Right hindlimb (tissue), 1 donor: ENCODE data around the gene ATP8B3.
A peak's percentile ranks its signal among the peaks of the same experiment; 100 is the strongest.

Experiments
- DNase-seq: peaks from one replicate; pipeline ENCODE4 v3.0.0-alpha.2; 2018

Gene ATP8B3

DNA sequence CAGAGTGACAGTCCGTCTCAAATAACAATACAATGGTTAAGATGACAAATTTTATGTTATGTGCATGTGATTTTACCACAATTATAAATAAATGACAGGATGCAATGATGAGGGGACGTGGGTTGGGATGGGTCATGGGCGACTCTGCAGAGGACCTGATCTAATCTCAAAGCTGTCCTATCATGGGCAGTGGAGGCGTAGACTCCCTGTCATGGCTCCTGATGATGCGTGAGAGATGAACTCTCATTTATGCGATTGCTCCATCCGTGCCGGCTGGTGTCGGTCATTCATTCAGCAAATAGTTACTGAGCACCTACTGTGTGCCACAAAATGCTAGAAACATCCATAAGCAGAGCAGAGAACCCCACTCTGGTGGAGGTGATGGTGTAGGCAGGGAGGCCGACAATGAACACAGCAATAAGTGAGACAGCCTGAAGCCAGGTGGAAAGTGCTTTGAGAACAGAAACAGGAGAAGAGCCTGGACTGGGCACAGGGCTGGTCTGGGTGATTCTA, 37.9 kb upstream of the ATP8B3 start:
- DNase-seq: no peak

DNA sequence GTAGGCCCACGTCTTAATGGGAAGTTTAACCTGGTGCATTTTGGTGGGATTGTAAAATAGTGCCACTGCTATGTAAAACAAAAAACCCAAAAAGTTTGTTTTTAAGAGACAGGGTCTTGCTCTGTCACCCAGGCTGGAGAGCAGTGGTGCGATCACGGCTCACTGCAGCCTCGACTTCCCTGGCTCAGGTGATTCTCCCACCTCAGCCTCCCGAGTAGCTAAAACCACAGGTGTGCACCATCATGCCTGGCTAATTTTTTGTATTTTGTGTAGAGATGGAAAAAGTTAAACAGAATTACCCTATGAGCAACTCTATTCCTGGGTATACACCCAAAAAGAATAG, 37.0 kb upstream of the ATP8B3 start:
- no peak for DNase-seq

DNA sequence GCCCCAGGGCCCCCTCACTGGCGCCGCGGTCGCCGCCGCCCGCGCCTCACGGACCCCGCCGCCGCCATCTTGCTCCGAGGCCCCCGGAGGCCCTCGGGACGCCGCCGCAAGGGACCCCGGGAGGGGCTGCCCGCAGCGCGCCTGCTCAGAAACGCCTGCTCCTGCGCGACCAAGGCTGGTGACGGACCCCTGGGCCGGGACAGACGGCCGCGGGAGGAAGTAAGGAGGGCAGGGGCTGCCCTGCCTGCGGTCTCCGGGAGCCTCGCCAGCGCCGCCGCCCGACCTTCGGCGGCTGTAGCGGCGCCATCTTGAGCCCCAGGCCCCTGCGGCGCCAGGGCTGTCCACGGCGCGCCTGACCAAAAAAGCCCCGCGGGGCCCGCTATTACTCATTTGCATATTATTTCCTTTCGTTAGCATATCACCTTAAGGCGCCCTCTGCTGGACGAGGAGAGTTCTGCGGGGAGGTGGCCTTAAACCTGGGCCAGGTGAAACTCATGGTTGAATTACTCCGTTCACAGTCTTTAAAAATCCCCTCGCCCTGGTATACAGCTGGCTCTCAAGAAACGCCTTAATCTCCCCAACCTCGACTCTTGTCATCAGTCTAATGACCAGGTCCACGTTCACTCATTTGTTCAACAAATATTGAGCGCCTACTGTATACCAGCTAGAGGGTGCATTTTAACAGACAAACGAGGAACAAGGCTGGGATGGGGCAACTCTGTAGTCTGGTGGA, 36.5 kb upstream of the ATP8B3 start, which contains the start of gene REXO1:
Gene REXO1 (minus strand): TSS at position 85 of the 733 bp plus-strand sequence. CDS start 125 bp downstream, outside the sequence.
- peak; percentile 96 for DNase-seq

DNA sequence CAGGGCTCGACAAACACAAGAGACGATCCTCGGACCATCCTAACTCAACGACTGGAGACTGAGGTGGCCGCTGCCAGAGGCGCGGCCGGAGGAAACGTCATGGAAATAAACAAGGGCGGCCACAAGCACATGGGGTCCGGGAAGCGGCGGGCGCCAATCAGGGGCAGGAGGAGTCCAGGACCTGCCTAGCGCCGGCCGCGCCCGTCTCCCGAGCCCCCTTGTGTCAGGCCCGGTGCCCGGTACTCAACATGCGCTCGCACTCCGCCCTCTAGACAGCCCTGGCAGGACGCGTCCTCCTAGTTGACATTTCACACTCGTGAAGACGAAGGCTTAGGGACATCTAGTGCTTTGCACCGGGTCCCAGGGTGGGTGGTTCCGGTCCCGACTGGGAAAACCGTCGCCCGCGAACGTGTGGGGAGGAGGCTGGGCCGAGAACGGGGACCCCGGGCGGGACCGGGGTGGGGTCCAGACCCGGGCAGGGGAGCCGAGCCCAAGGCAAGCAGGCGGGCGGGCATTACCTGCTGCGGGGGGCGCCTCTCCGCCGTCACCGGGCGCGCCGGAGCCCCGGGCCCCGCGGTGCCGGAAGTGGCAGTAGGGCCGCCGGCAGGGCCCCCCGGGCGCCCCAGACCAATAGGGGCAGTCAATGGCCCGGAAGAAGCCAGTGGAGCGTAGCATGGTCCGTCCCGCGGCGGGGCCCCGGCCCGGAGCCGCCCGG, 35.8 kb upstream of the ATP8B3 start:
- DNase-seq: peak; percentile 72

DNA sequence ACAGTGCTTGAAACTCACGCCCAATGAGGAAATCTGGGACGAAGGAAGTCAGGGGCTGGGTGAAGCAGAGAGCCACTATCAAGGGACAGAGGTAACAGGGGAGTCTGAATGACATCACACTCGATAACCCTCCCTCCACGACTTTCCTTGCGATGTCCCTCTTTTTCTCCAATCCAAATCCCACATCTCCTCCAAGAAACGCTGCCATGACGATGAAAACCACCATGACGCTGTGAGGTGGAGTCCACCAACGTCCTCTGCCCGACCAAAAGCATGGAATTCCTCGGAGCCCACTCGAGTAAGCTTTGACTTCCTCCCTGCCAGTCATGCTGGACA, 35.2 kb upstream of the ATP8B3 start:
- no peak for DNase-seq

DNA sequence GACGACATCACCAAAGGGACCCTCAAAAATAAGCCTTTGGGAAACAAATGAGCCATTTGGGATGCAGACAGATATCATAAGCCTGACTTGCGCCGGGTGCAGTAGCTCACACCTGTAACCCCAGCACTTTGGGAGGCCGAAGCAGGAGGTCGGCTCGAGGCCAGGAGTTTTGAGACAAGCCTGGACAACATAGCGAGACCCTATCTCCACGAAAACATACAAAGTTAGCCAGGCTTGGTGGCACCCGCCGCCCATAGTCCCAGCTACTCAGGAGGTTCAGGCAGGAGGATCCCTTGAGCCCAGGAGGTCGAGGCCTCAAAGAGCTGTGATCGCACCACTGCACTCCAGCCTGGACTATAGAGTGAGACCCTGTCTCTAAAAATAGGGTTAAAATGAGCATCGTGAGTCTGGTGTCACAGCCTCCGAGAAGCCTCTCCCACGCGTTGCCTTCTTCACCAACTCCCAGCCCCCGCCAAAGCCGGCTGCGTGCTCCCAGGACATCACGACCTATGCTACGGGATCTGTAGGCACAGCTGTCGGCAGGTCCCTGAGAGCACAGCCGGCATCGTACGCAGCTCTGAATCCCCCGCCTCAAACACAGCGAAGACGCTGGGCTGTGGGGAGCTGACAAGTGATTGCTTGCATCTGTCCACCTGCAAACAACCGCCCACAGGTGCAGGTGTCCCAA, 34.6 kb upstream of the ATP8B3 start:
- no peak for DNase-seq

DNA sequence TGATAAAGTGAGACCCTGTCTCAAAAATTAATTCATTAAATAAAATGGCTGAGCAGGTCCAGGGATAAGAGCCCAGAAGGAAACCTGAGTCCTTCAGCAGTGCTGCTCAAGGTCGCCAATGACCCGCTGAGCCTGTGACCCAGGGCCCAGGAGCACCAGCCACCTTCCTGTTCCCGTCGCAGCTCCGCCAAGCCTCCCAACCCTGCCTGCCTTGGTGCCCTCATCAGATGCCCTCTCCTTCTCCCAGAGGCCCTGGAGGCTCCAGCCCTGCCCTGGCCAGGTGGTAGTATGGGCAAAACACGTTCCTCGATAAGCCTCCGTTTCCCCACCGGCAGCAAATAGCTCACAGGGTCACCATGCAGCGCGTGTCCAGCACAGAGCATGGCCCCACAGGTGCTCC, 33.6 kb upstream of the ATP8B3 start:
- DNase-seq: no peak

DNA sequence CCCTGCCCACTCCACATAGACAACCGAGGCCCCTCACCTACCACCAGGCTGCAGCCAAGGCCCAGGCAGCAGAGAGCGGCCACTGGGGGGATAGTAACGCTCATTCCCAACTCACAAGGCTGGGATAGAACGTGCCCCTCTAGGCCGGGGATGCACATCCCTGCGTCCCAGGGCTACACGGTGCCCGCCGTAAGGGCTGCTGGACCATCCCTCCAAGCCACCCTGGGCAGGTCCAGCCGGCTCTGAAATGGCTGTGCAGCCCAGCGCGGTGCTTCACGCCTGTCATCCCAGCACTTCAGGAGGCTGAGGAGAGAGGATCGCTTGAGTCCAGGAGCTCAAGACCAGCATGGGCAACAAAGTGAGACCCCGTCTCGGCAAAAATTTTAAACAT, 33.0 kb upstream of the ATP8B3 start:
- no peak for DNase-seq

DNA sequence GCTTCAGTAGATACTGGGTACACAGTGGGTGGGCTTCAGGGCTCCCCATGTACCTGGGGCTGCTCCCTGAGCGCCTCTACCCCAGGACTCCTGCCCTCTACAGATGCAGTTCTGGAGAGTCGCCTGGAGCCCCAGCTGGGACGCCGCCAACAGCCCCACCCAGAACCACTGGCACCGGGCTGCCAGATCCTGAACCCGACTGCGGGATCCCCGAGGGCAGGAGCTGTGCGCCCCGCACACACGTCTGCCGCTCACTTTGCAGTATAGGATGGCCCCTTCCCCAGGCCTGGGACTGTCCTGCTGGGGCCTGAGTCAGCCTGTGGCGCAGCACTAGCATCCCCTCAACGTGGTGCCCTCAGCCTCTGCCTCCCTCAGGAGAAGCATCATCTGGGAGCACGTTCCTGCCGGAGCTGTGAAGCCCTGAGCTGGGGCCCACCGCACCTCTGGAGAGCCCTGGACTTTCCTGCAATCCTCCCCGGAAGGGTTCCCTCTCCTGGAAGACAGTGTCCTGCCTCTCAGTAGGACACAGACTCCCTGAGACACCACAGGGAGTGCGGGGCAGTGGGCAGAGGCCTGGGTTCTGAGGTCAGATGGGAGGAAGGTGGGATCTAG, 32.5 kb upstream of the ATP8B3 start:
- DNase-seq: no peak

DNA sequence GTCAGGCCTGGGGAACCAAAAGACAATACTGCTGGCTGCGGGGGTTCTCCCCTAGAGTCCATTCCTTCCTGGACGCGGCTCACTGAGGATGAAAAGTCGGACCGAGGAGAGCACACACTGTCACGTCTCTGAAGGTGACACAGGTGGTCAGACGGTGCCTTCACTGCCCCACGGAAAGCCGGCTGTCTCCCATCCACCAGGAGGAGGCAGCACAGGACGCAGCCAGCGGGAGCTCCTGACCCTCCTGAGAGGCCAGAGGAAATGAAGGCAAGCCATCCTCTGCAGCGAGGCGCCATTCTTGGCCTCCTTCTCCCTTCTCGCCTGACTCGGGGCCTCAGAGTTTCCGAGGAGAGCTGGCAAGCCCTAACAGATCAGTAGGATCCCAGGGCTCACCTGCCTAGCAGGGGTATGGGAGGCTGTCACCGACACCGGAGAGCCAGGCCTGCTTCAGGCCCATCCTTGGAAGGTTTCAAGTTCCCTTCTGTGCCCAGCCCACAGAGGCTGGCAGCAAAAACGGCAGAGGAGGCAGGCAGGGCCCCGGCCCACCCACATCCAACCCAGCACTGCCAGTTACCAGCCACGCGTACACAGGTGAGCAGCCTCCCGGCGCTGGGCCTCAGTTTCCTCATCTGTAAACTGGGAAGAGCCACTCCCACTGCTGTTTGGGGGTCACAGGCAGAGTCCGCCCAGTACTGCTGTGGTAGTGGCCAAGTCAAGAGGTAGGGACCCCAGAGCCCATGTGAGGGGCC, 31.7 kb upstream of the ATP8B3 start:
- DNase-seq: no peak

DNA sequence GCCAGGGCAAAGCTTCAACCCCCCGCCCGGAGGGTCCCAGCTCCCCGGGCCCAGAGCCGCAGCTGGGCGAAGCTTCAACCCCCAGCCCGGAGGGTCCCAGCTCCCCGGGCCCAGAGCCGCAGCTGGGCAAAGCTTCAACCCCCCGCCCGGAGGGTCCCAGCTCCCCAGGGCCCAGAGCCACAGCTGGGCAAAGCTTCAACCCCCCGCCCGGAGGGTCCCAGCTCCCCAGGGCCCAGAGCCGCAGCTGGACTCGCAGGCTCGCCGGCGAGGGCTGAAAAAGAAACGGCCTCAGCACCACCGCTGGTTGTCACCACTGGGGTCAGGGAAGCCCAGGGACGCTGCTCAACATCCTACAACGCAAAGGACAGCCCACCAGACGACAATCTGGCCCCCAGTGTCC, 31.0 kb upstream of the ATP8B3 start:
- DNase-seq: no peak

DNA sequence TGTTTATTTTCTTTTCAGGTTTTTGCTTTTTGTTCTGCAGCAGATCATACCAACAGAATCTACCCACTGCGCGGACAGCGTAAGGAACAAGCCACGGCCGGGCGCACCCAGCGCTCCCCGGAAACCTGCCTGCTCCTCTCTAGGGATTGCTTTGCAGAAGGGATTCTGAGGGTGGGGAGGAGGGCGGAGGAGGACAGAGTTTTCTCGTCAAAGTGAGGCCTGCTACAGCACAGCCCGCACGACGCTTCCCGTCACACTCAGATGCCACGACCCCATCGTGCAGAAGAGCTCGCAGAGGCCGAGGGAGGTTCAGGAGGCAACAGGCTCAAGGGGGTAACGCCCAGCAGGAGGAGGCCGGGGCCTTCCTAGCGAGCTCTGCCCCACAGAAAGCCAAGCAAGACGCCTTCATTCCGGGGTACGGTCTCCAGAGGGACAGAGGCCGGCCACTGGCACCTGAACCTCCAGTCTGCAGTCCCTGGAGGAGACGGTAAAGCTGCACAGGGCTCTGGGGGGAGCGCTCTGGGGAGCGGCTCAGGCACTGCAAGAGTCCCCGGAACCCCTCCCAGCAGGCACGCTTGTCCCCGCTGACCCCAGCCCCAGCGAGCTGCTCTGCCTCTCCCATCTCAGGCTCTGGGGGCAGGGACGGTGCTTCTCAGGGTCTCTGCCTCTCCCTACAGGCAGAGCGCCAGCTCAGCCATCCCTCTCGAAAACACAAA, 29.3 kb upstream of the ATP8B3 start:
- DNase-seq: no peak

DNA sequence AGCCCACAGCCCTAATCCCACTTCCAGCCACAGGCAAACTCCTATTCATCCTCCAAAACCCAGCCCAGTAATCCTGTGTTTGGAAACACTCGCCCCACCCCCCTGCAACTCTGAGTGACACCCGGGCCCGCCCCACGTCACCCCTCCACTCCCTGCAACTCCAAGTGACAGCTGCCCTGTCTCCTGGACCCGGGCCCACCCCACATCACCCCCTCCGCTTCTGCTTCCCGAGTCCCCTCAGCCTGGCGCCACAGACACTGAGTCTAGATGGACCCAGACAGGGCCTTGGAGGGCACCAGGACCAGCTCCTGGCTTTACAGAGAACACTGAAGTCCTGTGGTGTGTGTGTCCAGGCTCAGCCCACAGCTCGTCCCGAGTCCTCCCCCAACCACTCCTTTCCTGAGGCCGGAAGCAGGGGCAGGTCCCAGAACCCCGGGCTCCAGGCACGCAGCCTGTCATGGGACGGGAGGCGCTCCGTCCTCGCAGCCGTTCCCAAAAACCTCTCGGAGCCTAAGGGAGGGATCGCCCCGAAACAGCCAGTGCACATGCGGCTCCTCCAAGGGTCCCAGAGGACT, 28.6 kb upstream of the ATP8B3 start:
- DNase-seq: peak; percentile 52

DNA sequence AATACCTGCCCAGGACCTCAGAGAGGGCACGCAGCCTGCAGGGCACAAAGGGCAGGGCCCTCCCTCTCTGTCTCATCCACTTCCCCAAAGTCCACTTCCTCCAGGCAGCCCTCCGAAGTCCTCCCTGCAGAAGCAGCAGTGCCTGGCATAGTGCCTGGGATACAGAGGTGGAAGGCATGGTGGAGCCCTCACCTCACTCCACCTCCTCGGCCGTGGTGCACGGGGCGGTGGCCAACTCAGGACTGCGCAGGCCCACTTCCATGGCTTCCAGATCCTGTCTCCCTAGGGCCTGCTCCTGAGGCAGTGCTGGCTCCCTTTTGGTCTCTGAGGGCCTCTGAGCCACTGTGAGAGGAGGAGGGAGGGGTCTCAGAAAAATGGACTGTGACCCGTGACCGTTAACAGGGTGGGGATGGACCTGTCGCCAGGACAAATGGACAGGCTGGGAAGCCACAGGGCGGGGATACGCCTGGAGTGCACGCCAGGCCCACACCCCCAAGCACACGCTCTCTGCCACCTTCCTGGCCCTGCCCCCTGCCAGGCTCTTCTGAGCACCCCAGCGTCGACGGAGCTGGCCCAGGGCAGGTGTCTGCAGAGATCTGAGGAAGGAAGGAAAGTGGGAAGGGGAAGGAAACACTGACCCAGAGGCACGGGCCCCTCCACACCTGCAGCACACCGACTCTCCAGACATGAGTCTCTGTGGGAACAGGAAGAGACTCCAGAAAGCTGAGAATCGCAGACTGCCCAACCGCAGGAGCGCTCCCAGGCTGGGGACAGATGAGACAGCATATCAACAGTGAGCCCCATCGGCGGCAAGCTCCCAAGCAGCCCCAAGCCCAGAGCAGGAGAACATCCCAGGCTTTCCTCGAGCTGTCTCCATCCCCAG, 27.8 kb upstream of the ATP8B3 start:
- no peak for DNase-seq

DNA sequence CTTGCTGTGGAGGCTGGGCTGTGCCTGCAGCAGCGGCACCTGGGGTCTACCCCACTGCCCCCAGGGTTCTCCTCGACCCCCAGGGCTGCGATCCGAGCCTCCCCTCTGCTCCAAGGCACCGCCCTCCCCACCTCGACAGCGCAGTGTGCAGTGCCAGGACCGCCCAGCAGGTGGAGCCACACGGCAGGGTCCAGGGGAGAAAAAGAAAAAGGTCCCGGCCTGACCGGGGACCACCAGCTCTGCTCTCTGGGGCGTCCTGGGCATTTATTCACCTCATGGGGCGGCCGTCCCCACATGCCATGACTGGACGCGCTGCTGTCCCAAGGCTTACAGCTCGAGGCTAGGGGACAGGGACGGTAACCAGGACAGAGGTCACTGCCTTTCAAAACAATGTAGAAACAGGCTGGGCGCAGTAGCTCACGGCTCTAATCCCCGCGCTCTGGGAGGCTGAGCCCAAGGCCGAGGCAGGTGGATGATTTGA, 25.6 kb upstream of the ATP8B3 start:
- peak; percentile 55 for DNase-seq

DNA sequence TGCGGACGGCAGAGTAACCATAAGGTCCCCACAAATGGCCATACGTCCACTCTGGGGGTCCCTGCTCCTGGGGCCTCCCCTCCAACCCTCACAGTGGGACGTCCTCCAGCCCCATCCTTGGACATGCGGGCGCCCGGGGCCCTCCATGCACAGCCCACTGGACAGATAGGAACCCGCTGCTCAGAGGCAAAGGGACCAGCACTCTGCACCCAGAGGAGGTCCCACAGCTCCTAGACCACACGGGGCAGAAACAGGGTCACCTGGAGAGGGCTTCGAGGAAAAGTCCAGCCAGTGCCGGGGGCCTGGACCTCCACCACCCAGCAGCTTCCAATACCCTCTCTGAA, 25.1 kb upstream of the ATP8B3 start:
- DNase-seq: no peak

DNA sequence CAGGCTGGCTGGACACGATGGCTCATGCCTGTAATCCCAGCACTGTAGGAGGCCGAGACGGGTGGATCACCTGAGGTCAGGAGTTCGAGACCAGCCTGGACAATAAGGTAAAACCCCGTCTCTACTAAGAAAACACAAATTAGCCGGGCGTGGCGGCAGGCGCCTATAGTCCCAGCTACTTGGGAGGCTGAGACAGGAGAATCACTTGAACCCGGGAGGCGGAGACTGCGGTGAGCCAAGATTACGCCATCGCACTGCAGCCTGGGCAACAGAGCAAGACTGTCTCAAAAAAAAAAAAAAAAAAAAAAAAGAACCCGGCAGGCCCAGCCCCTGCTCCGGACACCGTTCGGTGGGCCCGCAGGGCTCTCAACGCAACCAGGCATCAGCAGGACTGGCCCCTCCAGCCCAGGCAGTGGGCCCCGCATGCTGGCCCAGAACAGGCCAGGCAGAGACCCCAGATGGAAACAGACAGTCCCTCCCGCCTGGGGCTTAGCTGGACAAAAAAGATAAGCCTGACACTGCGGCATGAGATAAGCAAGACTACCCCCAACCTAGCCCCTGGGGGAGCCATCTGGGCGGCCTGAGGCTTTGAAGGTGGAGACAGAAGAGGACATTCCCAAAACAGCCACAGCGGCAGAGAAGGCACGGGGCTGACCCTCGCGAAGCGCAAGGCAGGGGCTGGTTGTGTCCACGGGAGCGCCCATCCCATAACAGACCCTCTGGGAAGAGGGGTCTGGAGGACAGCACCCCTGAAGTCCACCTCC, 24.6 kb upstream of the ATP8B3 start:
- no peak for DNase-seq

DNA sequence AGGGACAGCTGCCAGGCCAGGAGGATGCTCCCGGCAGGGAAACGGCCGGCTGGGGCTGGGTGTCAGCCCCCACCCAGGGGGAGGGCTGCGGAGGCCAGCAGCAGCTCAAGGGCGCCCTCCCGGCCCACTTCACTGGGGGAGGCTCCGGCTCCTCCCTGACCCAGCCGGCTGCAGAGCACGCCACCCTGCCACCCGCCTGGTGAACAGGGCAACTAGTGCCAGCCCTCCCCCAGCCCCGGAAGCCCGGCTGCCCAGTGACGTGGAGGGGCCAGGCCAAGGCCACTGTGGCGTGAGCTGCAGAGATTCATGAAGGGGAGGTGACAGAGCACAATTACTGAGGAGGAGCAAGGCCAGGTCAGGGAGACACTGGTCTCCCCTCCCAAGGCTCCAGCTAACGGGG, 21.5 kb upstream of the ATP8B3 start:
- no peak for DNase-seq

DNA sequence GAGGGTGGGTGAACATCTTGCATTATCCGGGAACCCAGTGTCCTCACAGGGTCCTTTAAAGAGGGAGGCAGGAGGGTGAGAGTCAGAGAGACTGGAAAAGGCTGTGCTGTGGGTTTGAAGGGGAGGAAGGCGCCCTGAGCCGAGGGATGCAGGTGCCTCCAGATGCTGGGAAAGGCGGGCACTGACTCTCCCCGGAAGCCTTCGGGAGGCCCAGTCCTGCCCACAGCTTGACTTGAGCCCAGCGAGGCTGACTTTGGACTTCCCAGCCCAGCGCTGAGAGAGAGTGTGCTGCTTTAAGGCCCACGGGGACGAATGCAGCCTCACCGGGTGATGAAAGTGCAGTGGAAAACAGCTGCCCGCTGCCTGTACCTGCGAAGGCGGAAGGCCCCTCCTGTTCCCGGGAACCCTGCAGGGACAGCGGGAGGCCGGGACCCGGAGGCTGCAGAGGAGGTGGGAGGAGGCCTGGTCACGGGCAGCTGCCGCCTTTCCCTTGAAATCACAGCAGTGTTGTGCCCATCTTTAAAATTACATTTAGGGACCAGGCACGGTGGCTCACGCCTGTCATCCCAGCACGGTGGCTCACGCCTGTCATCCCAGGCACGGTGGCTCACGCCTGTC, 20.1 kb upstream of the ATP8B3 start:
- no peak for DNase-seq
